HG03520 (cell line): ENCODE results near the gene MSI2.

Experiments used
- ATAC-seq: cut with Tn5 transposase; IDR thresholded peaks from one replicate; pipeline ENCODE4 v1.9.1; 2021; ENCODE audit warnings: mild to moderate bottlenecking, moderate library complexity; ENCODE audit not compliant: unreplicated experiment

The MSI2 gene

DNA sequence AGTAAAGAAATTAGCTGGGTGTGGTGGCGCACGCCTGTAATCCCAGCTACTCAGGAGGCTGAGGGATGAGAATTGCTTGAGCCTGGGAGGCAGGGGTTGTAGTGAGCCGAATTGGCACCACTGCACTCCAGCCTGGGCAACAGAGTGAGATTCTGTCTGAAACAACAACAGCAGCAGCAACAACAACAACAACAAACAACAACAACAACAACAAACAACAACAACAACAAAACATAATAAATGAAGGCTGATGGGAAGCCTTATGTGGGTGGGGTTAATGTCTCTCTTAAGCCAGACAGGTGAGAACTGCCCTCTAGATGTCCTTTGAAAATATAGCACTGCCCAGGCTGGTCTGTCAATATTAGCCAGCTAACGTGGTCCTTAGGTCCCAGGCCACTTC lies 107.3 kb downstream of the MSI2 start:
- no peak for ATAC-seq

DNA sequence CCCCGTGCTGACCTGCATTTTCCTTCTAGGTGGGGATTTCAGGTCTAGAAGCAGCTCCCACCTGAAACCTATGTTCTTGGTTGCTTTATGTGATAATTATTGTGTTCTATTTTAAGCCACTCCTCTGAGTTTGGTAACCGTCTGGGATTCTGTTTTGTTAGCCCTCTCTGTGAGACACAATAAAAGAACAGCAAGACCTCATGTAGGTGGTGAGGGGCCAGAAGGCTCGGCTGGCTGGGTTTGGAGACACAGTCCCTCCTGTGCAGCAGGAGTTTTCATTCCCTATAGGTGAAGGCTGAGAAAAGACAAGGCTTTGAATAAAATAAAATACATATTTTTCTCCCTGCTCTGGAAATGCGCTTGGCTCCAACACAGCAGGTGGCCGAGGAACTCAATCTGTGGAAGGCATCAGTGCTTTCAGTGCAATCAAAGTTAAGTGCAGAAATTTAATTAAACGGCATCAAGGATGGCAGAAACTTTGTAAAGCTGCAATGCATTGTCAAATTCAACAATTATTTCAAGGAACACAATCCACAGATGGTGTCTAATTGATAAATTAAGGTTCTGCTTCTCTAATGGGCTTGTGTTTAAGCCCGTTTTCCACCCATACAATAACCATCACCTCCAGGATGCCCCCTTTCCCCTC lies 107.8 kb downstream of the MSI2 start:
- no peak for ATAC-seq

GRCh38 chr17:57365420-57365819 lies 109.1 kb downstream of the MSI2 start:
- ATAC-seq: no peak

DNA sequence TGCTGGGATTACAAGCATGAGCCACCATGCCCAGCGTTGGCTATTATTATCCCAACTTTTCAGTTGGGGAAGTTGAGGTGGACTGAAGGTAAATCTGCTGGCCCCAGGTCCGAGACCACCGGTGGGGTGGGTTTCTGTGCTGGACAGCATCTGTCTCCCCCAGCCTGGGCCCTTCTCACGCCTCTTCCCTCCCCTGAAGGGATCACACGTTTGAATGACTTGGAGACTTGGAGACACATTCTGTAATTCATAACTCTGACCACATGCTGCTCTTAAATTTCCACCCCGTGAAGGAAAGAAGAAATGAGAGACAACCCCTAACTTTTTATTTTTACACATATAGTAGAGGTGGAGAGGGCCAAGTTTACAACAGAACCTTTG lies 109.8 kb downstream of the MSI2 start:
- no peak for ATAC-seq

- no peak for ATAC-seq
These were observed 110.4 kb downstream of the MSI2 start for GRCh38 chr17:57366558-57367351.

DNA sequence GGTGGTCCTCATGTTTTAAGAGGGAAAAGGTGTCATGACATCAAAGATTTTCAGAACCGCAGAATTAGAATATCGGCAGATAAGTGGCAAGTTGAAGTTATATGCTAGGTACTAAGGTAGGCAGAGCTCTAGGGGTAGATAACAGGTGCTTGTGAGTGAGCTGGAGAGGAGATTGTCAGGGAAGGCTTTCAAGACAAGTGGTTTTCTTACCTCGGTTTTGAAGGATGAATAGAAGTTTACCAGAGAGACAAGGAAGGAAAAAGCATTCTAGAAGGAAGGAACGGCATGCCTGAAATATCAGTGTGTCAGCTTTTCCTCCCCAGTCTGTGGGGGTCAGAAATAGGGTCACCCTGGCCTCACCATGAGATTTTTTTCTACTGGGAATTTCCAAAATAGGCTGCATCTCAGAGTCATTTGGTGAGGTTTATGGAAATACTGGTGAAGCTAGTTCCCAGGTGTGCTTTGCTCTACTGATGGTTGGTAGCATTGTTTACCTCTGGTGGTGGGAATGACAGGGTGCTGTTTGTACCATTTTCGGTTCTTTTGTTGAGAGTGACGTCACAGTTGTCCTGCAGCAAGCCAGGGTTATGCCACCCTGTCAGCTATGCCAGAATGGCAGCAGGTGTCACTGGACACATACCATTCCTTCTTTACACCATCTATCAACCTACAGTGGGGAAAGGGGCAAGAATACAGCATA lies 112.5 kb downstream of the MSI2 start:
- ATAC-seq: no peak

DNA sequence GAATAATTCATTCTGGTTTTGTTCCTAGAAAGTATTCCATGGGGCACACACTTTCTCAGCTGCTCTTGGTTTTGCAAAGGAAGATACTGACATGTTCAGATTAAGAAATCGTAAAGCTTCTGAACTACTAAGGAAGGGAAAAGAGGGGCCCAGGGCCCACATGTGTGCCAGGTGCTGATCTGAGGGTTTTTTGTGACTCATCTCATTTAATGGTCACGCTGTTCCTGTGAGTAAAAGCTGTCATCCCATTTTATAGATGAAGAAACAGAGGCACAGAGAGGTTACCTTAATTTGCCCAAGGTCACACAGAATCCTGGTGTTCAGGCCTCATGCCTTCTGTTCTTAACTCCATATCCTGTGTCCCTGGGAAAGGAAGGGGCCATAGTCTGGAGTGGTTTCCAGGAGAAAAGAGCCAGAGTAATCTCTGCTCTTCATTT lies 113.2 kb downstream of the MSI2 start:
- no peak for ATAC-seq

- no peak for ATAC-seq
These were observed 113.8 kb downstream of the MSI2 start for GRCh38 chr17:57370037-57370581.

DNA sequence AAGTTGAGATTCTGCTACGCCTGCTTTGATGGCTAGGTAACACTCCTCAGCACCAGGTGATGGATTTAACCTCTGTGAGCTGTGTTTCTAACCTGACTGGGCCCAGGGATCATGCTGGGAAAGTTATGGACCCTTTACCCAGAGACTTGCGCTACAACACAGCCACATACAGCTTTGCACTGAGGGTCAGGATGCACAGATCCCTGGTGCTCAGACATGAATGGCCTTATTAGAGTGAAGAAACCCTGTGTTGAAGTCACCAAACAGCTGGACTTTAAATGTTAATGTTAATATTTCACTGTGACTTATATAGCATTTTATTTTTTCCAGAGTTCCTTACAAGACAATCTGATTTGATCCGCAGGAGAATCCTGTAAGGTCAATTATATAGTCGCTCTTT lies 114.3 kb downstream of the MSI2 start:
- ATAC-seq: no peak

- no peak for ATAC-seq
These were observed 115.8 kb downstream of the MSI2 start for GRCh38 chr17:57372156-57372555.

DNA sequence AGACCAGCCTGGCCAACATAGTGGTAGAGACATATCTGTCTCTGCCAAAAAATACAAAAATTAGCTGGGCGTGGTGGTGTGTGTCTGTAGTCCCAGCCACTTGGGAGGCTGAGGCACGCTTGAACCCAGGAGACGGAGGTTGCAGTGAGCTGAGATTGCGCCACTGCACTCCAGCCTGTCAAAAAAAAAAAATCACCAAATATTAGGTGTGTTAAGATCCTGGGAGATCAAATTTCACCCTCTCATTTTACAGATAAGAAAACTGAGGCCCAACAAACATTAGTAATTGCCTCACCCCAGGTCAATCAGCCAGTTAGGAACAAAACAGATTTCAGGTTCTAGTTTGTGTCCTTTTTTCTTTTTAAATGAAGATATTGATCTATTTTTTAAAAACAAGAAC lies 116.7 kb downstream of the MSI2 start:
- no peak for ATAC-seq

DNA sequence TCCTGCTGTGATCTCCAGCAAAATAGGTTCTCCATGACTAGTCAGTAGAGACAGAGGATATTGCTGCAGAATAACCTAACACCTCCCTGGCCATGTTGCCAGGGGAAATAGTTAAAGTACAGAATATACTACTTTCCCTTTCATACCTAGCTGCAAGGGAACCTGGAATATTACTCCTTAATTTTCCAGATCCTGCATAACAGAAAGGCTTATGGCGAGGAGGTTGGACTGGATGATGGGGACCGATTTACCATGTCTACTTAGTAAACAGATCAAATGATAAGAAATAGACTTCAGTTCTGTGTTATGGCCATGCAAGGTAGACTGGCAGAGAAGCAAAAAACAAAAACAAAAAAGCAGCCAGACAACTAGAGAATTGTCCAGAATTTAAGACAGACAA lies 117.4 kb downstream of the MSI2 start:
- no peak for ATAC-seq

DNA sequence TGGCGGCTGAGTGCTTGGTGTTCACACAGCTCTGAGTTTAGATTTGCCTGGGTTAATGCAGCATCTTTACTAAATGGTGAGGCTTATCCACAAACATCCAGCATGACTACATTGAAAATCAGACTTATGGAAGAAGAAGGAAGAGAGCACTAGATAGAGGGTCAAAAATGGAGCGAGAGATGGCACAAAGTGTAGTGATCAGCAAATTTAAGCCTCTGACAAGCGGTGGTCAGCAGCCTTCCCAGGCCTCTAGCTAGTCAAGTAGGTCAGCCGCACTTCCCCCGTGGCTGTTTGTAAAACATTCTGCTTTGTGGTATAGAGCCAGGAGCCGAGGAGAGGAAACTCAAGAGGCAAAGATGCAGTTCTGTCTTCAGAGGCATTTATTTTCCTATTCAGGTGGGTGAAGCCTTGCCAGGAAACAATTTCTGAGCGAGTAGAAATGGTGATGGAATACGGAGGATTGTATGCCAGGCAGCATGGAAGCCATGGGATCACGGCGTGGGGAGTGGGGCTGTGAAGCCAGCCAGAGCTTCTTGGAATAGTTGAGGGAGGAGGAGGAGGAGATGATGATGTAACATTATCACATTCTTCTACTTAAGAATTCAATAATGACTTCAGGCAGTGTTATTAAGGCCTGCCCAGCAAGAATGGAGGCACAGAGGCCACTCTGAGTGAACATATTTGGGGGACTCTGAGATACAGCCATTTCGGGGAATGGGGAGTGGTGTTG lies 118.9 kb downstream of the MSI2 start:
- no peak for ATAC-seq

GRCh38 chr17:57375770-57376225 lies 119.5 kb downstream of the MSI2 start:
- no peak for ATAC-seq

- ATAC-seq: no peak
These were observed 120.8 kb downstream of the MSI2 start for GRCh38 chr17:57377094-57377493.

GRCh38 chr17:57379237-57379894 lies 123.0 kb downstream of the MSI2 start:
- no peak for ATAC-seq

DNA sequence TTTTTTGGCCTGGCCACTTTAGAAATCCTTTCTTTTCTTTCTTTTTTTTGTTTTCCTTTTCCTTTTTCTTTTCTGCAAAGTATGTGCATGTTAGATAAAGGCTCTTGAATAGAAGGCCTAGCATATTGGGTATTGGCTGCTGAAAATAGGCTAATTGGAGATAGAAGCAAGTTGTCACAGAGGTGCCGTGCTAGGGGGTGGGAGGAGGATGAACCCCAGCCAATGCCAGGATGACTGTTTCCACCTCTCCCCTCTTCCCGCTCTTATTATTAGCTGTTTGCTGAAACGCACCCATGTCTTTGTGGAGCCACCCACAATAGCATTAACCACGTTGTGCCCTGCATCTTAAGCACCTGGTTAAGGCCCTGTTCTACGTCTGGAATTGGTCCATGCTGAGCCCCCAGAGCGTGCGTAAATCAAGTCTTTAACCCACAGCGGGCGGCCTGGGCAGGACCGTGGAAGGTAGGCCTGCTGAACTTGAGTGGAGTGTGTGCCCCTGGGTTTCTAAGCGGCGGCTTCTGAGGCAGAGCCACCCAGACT lies 123.6 kb downstream of the MSI2 start:
- ATAC-seq: no peak

GRCh38 chr17:57381498-57381897 lies 125.2 kb downstream of the MSI2 start:
- ATAC-seq: no peak

DNA sequence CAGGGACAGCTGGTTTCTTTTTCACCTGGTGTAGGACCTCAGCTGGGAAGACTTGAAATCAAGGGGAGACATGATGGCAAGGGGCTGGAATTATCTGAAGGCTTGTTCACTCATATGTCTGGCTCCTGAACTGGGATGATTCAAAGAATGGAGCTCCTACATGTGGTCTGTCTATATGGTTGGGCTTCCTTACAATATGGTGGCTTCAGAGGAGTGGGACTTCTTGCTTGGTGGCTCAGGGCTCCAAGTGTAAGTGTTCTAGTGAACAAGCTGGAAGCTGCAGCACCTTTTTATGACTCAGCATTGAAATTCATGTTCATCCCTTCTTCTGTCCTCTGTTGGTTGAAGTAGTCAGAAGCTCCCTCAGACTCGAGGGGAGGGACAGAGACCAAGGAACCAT lies 127.9 kb downstream of the MSI2 start:
- no peak for ATAC-seq

- ATAC-seq: no peak
These were observed 129.7 kb downstream of the MSI2 start for GRCh38 chr17:57385975-57386374.
